ENCODE results near the gene FTCD.

DNA sequence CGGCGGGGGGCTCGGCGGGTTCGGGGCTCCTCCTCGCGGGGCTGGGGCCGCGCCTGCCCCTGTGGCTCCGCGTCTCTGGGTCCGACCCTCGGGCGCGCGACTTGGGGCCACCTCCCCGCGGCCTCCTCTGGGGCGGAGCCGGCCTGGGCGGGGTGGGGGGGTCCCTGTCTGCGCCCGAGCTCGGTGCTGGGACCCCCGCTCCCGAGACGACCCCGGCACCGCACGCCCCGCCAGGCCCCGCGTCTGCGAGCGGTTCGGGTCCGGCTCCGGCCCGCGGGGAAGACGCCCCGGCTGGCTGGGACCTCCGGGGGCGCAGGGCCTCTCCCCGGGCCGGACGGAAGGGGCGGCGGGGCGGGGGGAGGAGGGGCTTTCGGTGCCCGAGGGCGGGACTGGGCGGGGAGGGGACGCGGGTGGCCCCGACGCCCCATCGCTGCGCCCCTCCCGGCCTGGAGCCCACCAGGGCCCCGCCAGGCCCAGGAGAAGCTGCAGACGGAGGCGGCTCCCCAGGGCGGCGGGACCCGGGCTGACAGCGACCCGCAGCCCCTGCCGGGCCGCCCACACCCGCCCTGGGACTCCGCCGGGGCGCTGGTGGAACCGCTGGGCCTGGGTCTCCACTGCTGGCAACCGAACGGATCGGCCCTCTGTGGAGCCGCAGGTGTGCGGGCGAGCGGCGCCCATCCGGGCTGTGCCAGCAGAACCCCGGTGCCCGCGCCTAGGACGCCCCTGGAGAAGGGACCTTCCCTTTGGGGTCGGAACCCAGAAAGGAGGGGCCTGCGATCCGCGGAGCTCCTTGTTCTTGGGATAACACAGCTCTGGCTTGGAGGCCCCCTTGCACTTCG, 56.9 kb downstream of the FTCD start:
- TF ChIP-seq, protein P1, sequence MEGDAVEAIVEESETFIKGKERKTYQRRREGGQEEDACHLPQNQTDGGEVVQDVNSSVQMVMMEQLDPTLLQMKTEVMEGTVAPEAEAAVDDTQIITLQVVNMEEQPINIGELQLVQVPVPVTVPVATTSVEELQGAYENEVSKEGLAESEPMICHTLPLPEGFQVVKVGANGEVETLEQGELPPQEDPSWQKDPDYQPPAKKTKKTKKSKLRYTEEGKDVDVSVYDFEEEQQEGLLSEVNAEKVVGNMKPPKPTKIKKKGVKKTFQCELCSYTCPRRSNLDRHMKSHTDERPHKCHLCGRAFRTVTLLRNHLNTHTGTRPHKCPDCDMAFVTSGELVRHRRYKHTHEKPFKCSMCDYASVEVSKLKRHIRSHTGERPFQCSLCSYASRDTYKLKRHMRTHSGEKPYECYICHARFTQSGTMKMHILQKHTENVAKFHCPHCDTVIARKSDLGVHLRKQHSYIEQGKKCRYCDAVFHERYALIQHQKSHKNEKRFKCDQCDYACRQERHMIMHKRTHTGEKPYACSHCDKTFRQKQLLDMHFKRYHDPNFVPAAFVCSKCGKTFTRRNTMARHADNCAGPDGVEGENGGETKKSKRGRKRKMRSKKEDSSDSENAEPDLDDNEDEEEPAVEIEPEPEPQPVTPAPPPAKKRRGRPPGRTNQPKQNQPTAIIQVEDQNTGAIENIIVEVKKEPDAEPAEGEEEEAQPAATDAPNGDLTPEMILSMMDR (IDR thresholded peaks at IDR 0.05) = no peak
- no peak for TF ChIP-seq POLR2A (IDR thresholded peaks at IDR 0.05)
- TF ChIP-seq POLR2AphosphoS5 (IDR thresholded peaks at IDR 0.05) = no peak
- no peak for TF ChIP-seq EP300 (IDR thresholded peaks at IDR 0.05)
